AG10803 (cell line): ENCODE measurements around the gene SLC35D3.
"Not testable (repeated sequence)": the region's sequence is repeated elsewhere in the genome, so short reads cannot be mapped to it uniquely, and the experiment has no call there.

Experiments
- DNase-seq: peaks from one replicate; pipeline ENCODE4 v3.0.0; 2010; ENCODE audit warnings: low read depth
- H3K4me3 ChIP-seq: 2 replicates; pipeline ENCODE4 v1.5.1; 2011; ENCODE audit warnings: mild to moderate bottlenecking, low read length, control low read depth
- CTCF ChIP-seq: conservative IDR thresholded peaks from 2 replicates; pipeline ENCODE4 v1.5.1; 2011; ENCODE audit warnings: mild to moderate bottlenecking, low read length, control low read depth, inconsistent platforms

SLC35D3 gene

GRCh38 chr6:136967876-136968752 lies 46.0 kb downstream of the SLC35D3 start:
- no peak overlapping the region for H3K4me3 ChIP-seq
- TF ChIP-seq CTCF, result peak; percentile 68

GRCh38 chr6:136968837-136969236 lies 46.7 kb downstream of the SLC35D3 start:
- TF ChIP-seq CTCF, result no peak
- no peak for DNase-seq
- H3K4me3 ChIP-seq, result no peak overlapping the region

More at GRCh38 chr6:136967876-136968752, 46.0 kb downstream of the SLC35D3 start:
- peak; percentile 68 for DNase-seq

GRCh38 chr6:136969433-136969832 lies 47.3 kb downstream of the SLC35D3 start:
- TF ChIP-seq CTCF, result no peak
- no peak for DNase-seq
- H3K4me3 ChIP-seq, result no peak overlapping the region

- DNase-seq, result no peak
- TF ChIP-seq CTCF, result no peak
- H3K4me3 ChIP-seq, result no peak overlapping the region
Observed at GRCh38 chr6:136969930-136970329, 47.8 kb downstream of the SLC35D3 start.

GRCh38 chr6:136971609-136972008 lies 49.5 kb downstream of the SLC35D3 start:
- DNase-seq, result no peak
- H3K4me3 ChIP-seq, result no peak overlapping the region
- no peak for TF ChIP-seq CTCF

- DNase-seq, result not testable (repeated sequence)
Observed at GRCh38 chr6:136973781-136974180, 51.7 kb downstream of the SLC35D3 start.

More at GRCh38 chr6:136973781-136974180, 51.7 kb downstream of the SLC35D3 start:
- not testable (repeated sequence) for H3K4me3 ChIP-seq
